ENCODE data around the gene FANCC. TPM values are rescaled to one million over a fixed set of nuclear protein-coding genes. Genes with fewer than 3 reads are reported as not detected.
A peak's percentile ranks its signal among the peaks of the same experiment; 100 is the strongest.

FANCC gene
- total and polyA plus RNA-seq, 2 of the 13 experiments (the other 11 are each of a cell fraction or from before 2014, with no cell fraction given), result 7.4 to 8.6 TPM

- Histone ChIP-seq H3K27ac (ENCODE audit: extremely low read length, insufficient read depth, low read length) (no peak overlapping the region), H3K27me3 (ENCODE audit: control insufficient read depth in 1 of 2, insufficient read depth in 2 of 2, low read length in 2 of 2) (no peaks in the 10 kb centered on the region), H3K79me2 (ENCODE audit: insufficient read depth, low read length) (peaks cover 88% of the 10 kb centered on the region), H3K4me3 (replicated peaks in 1 of 3; ENCODE audit: insufficient read depth in 1 of 3, low read depth in 2 of 3, low read length in 3 of 3) (no peak overlapping the region), H3K4me2 (ENCODE audit: low read depth, low read length) (no peak overlapping the region), H3K9ac (ENCODE audit: insufficient read depth, low read depth, low read length) (no peak overlapping the region), H3K4me1 (ENCODE audit: insufficient read depth, low read length) (peaks cover 92% of the 10 kb centered on the region), H4K20me1 (ENCODE audit: insufficient read depth, low read length) (peaks cover 32% of the 10 kb centered on the region), H3K36me3 (replicated peaks in 1 of 2; ENCODE audit: control insufficient read depth in 1 of 2, insufficient read depth in 2 of 2, low read length in 2 of 2) (peaks cover 19 to 78% of the 10 kb centered on the region in 2 experiments), H2AFZ (ENCODE audit: low read length) (no peak overlapping the region), H3K9me3 (ENCODE audit: low read length) (no peaks in the 10 kb centered on the region)
- ATAC-seq, result no peak
- no peak for FAIRE-seq
- POLR2A ChIA-PET, result no interaction called here
- intact Hi-C loops (cut with micrococcal nuclease; ENCODE audit: unreplicated experiment), result loop anchor here (5.0 kb wide), 1 partner anchor 53 kb away; no protein-coding TSS in a partner anchor
- BruUV-seq (replicated peaks), result no TSS peak
- TF ChIP-seq MED8 (CRISPR knock-in tag; IDR thresholded peaks at IDR 0.05; ENCODE audit: insufficient replicate concordance) (no peak), NR2F6 (IDR thresholded peaks at IDR 0.05) (no peak), NR2F6 (CRISPR knock-in tag; IDR thresholded peaks at IDR 0.05) (no peak), CCDC6 (CRISPR knock-in tag; IDR thresholded peaks at IDR 0.05) (no peak), EHMT2 (IDR thresholded peaks at IDR 0.05; ENCODE audit: borderline replicate concordance, low read depth, low read length) (no peak), ZNF326 (CRISPR knock-in tag; IDR thresholded peaks at IDR 0.05; ENCODE audit: borderline replicate concordance) (no peak), MLLT10 (CRISPR knock-in tag; IDR thresholded peaks at IDR 0.05) (no peak)
- DNase-seq (ENCODE audit: low spot score), result no peak
- CTCF ChIA-PET (ENCODE audit: low intra/inter-chr PET ratio, low total read pairs), result no interaction called here
- in situ Hi-C loops (cut with HindIII; ENCODE audit: extremely low pct_ligation_motif_present, low pct_unique_long_range_greater_than_20kb), result no loop called here
- WGBS (ENCODE audit: low lambda C conversion rate), result 77% methylated on average over 5 of the region's 5 CpGs
Measured at GRCh38 chr9:95060234-95060633, 257.3 kb downstream of the FANCC start.

- H3K9ac ChIP-seq (ENCODE audit: insufficient read depth, low read depth, low read length), result no peak overlapping the region
- peak overlapping the region; percentile 17 for H3K27ac ChIP-seq (ENCODE audit: extremely low read length, insufficient read depth, low read length)
- H3K4me2 ChIP-seq (ENCODE audit: low read depth, low read length), result no peak overlapping the region
- DNase-seq (ENCODE audit: low spot score) (no peak), FAIRE-seq (no peak), ATAC-seq (no peak)
- in situ Hi-C loops (cut with HindIII; ENCODE audit: extremely low pct_ligation_motif_present, low pct_unique_long_range_greater_than_20kb) (no loop called here), intact Hi-C loops (cut with micrococcal nuclease; ENCODE audit: unreplicated experiment) (no loop called here)
- WGBS (ENCODE audit: low lambda C conversion rate), result 95% methylated on average over 7 of the region's 7 CpGs
- H4K20me1 ChIP-seq (ENCODE audit: insufficient read depth, low read length), result peaks cover 38% of the 10 kb centered on the region
- no peak overlapping the region for H2AFZ ChIP-seq (ENCODE audit: low read length)
- no TSS peak for BruUV-seq (replicated peaks)
- H3K9me3 ChIP-seq (ENCODE audit: low read length), result no peaks in the 10 kb centered on the region
- H3K4me1 ChIP-seq (ENCODE audit: insufficient read depth, low read length), result peaks cover 92% of the 10 kb centered on the region
- peaks cover 17 to 78% of the 10 kb centered on the region in 2 experiments for H3K36me3 ChIP-seq (replicated peaks in 1 of 2; ENCODE audit: control insufficient read depth in 1 of 2, insufficient read depth in 2 of 2, low read length in 2 of 2)
- H3K4me3 ChIP-seq (replicated peaks in 1 of 3; ENCODE audit: insufficient read depth in 1 of 3, low read depth in 2 of 3, low read length in 3 of 3), result no peak overlapping the region
- TF ChIP-seq GLMP (CRISPR knock-in tag; IDR thresholded peaks at IDR 0.05; ENCODE audit: borderline replicate concordance) (no peak), AGO2 (optimal IDR thresholded peaks at IDR 0.05; ENCODE audit: low read depth, low read length) (peak; percentile 5)
- peaks cover 92% of the 10 kb centered on the region for H3K79me2 ChIP-seq (ENCODE audit: insufficient read depth, low read length)
- POLR2A ChIA-PET, result no interaction called here
- CTCF ChIA-PET (ENCODE audit: low intra/inter-chr PET ratio, low total read pairs), result no interaction called here
- H3K27me3 ChIP-seq (ENCODE audit: control insufficient read depth in 1 of 2, insufficient read depth in 2 of 2, low read length in 2 of 2), result no peaks in the 10 kb centered on the region
Measured at GRCh38 chr9:95058795-95059386, 258.6 kb downstream of the FANCC start.
